ENCODE measurements around the gene PPP3CA. TPM values are rescaled to one million over a fixed set of nuclear protein-coding genes. Genes with fewer than 3 reads are reported as not detected.

PPP3CA gene
- total RNA-seq, 1 donor from 2014 or later = 64.5 TPM

- H3K36me3 ChIP-seq = no peaks in the 10 kb centered on the region
- no peak for DNase-seq (ENCODE audit: low spot score in 2 of 2)
- no peaks in the 10 kb centered on the region for H3K27me3 ChIP-seq
- TF ChIP-seq CTCF (IDR thresholded peaks at IDR 0.05) = no peak
- H3K4me1 ChIP-seq = peaks cover 4 to 14% of the 10 kb centered on the region in 2 donors
- peak overlapping the region; percentile 61 to 67 for H3K27ac ChIP-seq
- H3K9me3 ChIP-seq = no peaks in the 10 kb centered on the region
- intact Hi-C loops (cut with DNase I) = no loop called here
- H3K4me3 ChIP-seq = no peak overlapping the region
These were observed 156.6 kb downstream of the PPP3CA start for GRCh38 chr4:101190751-101191150.

- TF ChIP-seq CTCF (IDR thresholded peaks at IDR 0.05) = no peak
These were observed 158.4 kb downstream of the PPP3CA start for GRCh38 chr4:101188906-101189305.

GRCh38 chr4:101187841-101188240 lies 159.5 kb downstream of the PPP3CA start:
- intact Hi-C loops (cut with DNase I) = loop anchor here (2.0 kb wide), 1 partner anchor 161 kb away; no protein-coding TSS in a partner anchor
- TF ChIP-seq CTCF (IDR thresholded peaks at IDR 0.05) = no peak

More at GRCh38 chr4:101188906-101189305, 158.4 kb downstream of the PPP3CA start:
- H3K4me1 ChIP-seq = peaks cover 4 to 14% of the 10 kb centered on the region in 2 donors
- no peaks in the 10 kb centered on the region for H3K36me3 ChIP-seq
- no peak overlapping the region for H3K4me3 ChIP-seq
- H3K9me3 ChIP-seq = no peaks in the 10 kb centered on the region
- H3K27ac ChIP-seq = no peak overlapping the region
- intact Hi-C loops (cut with DNase I) = loop anchor here (2.0 kb wide), 1 partner anchor 160 kb away; no protein-coding TSS in a partner anchor
- no peak for DNase-seq (ENCODE audit: low spot score in 2 of 2)
- no peaks in the 10 kb centered on the region for H3K27me3 ChIP-seq

GRCh38 chr4:101186567-101187184 lies 160.7 kb downstream of the PPP3CA start:
- no peak for DNase-seq (ENCODE audit: low spot score in 2 of 2)
- Histone ChIP-seq H3K4me1 (peaks cover 4 to 9% of the 10 kb centered on the region in 2 donors), H3K9me3 (no peaks in the 10 kb centered on the region), H3K27ac (no peak overlapping the region), H3K36me3 (no peaks in the 10 kb centered on the region), H3K4me3 (no peak overlapping the region), H3K27me3 (no peaks in the 10 kb centered on the region)
- intact Hi-C loops (cut with DNase I) = no loop called here
- no peak for TF ChIP-seq CTCF (IDR thresholded peaks at IDR 0.05)

More at GRCh38 chr4:101187841-101188240, 159.5 kb downstream of the PPP3CA start:
- Histone ChIP-seq H3K4me3 (no peak overlapping the region), H3K9me3 (no peaks in the 10 kb centered on the region), H3K27ac (no peak overlapping the region), H3K27me3 (no peaks in the 10 kb centered on the region), H3K36me3 (no peaks in the 10 kb centered on the region), H3K4me1 (peaks cover 4 to 14% of the 10 kb centered on the region in 2 donors)
- no peak for DNase-seq (ENCODE audit: low spot score in 2 of 2)

- no peaks in the 10 kb centered on the region for H3K9me3 ChIP-seq
- TF ChIP-seq CTCF (IDR thresholded peaks at IDR 0.05) = no peak
- DNase-seq (ENCODE audit: low spot score in 2 of 2) = no peak
- H3K36me3 ChIP-seq = no peaks in the 10 kb centered on the region
- no peak overlapping the region for H3K27ac ChIP-seq
- no peak overlapping the region for H3K4me3 ChIP-seq
- H3K27me3 ChIP-seq = no peaks in the 10 kb centered on the region
- intact Hi-C loops (cut with DNase I) = no loop called here
- H3K4me1 ChIP-seq = no peaks in the 10 kb centered on the region
These were observed 162.7 kb downstream of the PPP3CA start for GRCh38 chr4:101184668-101185067.
